ENCODE measurements around the gene TRIM59.

TRIM59 gene

GRCh38 chr3:160402221-160403027 lies 47.2 kb downstream of the TRIM59 start:
- ATAC-seq = no peak

GRCh38 chr3:160401291-160402095 lies 48.1 kb downstream of the TRIM59 start:
- no peak for ATAC-seq

DNA sequence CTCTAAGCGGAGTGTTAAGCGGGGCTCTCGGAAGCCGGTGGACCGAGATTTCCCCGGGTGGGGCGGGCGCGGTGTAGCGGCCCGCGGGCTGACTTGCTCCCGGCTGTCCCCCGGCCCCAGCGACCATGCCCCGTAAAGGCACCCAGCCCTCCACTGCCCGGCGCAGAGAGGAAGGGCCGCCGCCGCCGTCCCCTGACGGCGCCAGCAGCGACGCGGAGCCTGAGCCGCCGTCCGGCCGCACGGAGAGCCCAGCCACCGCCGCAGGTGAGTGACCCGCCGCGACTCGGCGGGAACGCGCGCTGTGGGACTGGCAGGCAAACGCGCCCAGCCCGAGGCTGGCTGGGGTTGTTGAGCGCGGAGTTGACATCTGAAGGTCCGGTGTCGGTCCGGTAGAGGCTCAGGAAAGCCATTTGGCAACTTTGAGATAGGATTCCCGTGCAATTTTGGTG lies 48.9 kb downstream of the TRIM59 start:
- no peak for ATAC-seq

DNA sequence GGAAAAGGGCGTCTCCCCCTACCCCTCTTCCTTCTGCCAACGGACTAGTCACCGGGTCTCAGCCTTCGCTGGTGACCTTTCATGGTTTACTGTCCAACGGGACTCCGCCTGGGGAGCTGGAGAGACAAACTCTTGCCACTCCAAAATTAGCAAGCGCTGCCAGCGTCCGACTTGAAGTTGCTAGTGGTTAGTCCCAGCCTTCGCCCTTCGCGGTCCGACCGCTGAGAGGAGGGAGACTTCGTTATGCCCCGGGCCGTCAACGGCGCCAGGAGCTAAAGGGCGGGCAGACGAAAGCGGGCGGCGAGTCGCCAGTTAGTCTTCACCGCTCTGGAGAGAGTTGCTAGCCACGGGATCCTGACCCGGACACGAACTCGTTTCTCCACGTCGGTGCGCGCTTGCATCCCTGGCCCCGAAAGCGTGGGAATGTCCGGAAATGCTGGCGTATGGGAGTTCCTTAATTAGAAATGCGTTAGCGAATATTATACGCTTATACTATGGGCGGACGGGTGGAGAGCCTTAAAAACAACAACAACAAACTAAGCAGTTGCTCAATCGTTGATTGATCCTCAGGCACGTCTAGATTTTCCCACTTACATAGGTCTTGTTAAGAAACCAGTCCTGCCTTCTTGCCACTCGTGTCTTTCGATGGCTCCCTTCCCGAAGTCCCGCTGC lies 49.4 kb downstream of the TRIM59 start:
- ATAC-seq = no peak

- peak; percentile 96 to 97 for ATAC-seq
Observed at GRCh38 chr3:160399125-160400029, 50.2 kb downstream of the TRIM59 start, which contains the start of the genes IFT80 and SMC4. TSS of gene IFT80 (minus strand) at chr3:160399225. CDS start at chr3:160384600, 14,625 bp downstream. TSS of gene SMC4 (plus strand) at chr3:160399650. CDS start at chr3:160400827, 1,177 bp downstream.

DNA sequence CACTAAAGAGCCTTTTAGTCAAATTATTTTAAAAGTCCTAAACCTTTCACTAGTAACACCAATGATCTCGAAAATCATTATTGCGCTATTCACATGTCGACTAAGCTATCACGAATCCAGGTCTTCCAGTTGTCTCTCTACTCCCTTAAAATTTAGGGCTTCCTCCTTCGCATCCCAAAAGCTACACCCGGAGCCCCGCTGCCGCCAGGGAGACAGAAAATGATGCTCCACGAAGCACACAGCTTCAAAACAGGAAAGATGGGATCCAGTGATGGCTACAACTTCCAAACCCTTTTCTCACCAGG lies 50.8 kb downstream of the TRIM59 start:
- ATAC-seq = no peak

- ATAC-seq = no peak
Observed at GRCh38 chr3:160395297-160395696, 54.3 kb downstream of the TRIM59 start.

DNA sequence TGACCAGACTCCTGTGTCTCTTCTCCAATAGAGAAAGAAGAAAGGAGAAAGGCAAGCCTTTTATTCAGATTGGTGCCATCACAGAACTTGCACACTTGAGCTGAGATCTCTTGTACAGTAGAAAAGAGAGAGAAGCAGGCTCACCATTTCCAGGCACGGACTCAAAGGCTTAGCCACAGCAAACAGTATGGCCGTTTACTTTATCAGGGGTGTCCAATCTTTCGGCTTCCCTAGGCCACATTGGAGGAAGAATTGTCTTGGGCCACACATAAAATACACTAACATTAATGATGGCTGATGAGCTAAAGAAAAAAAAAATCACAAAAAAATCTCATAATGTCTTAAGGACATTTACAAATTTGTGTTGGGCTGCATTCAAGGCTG lies 55.6 kb downstream of the TRIM59 start:
- no peak for ATAC-seq

DNA sequence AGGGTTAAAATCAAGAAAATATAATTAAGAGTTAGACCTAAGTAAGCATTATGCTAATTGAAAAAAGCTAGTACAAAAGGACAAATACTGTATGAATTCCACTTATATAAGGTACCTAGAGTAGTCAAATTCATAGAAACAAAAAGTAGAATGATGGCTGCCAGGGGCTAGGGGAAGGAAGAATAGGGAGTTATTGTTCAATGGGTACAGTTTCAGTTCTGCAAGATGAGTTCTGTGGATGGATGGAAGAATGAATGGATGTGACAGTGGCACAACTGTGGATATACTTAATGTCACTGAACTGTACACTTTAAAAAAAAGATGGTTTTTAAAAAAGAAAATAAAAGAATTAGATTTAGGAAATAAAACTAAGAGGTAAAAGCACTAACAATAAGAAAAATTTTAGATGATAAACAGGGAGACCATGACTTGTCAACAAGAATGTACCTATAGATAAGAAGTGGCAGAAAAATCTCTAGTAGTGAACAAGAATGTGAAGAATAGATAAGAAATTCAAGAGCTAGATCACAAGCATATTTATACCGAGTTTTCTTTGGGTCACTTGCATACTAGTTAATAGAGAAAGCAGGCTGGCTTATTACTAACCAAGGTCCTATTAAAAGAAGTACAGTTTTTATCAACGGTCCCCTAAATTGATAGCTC lies 56.1 kb downstream of the TRIM59 start:
- ATAC-seq = no peak

GRCh38 chr3:160392798-160393197 lies 56.8 kb downstream of the TRIM59 start:
- no peak for ATAC-seq

- ATAC-seq = no peak
Observed at GRCh38 chr3:160390565-160391138, 58.9 kb downstream of the TRIM59 start.

Data from activated CD4-positive, CD25-positive, alpha-beta regulatory T cell treated with anti-CD3 and anti-CD28 coated beads, Interleukin-2, amount 50 U/mL, for 24 hours (primary cell).